Psoas muscle (tissue), 8 donors: ENCODE data around the gene NDUFS8. TPM values are rescaled to one million over a fixed set of nuclear protein-coding genes. Genes with fewer than 3 reads are reported as not detected.

Experiments
- ATAC-seq, 4 donors: fragments of 200-7000 bp; cut with Tn5 transposase; one replicate each; pipeline ENCODE4 v1.9.1; 2020; ENCODE audit warnings: moderate library complexity in 3 of 4, mild to moderate bottlenecking in 2 of 4
- DNase-seq, 2 donors: peaks; one replicate each; pipeline ENCODE4 v3.0.0-alpha.2; 2020
- H3K27ac ChIP-seq: fragments of 200-600 bp; one replicate; pipeline ENCODE4 v1.8.0; 2022
- H3K27me3 ChIP-seq, 3 donors: fragments of 200-600 bp in 1 of 3; one replicate each; pipeline versions ENCODE4 v1.6.1 to v1.8.0; 2013 to 2022; ENCODE audit warnings: low read length in 2 of 3, mild to moderate bottlenecking in 2 of 3, moderate library complexity in 1 of 3; ENCODE audit not compliant: insufficient read depth in 3 of 3
- H3K36me3 ChIP-seq, 2 donors: fragments of 200-600 bp in 1 of 2; one replicate each; pipeline versions ENCODE4 v1.6.1 to v1.8.0; 2013 to 2022; ENCODE audit warnings: low read depth in 1 of 2, mild to moderate bottlenecking in 1 of 2, moderate library complexity in 1 of 2; ENCODE audit not compliant: insufficient read depth in 1 of 2
- H3K4me1 ChIP-seq: fragments of 200-600 bp; one replicate; pipeline ENCODE4 v1.8.0; 2022
- H3K4me3 ChIP-seq: fragments of 200-600 bp; one replicate; pipeline ENCODE4 v1.8.0; 2022; ENCODE audit warnings: mild to moderate bottlenecking
- H3K9me3 ChIP-seq: fragments of 200-600 bp; one replicate; pipeline ENCODE4 v1.8.0; 2022
- CTCF ChIP-seq: fragments of 200-600 bp; IDR thresholded peaks from one replicate; pipeline ENCODE4 v1.8.0; 2022; ENCODE audit warnings: antibody characterized with exemption
- WGBS, 3 donors: extraction: QIAGEN DNeasy Blood & Tissue Kit; methylation state at CpG; one replicate each; pipeline versions ENCODE4 v1.1.6 to v1.1.7; 2013; 5-methylcytosine and 5-hydroxymethylcytosine counted together
- intact Hi-C, 2 donors: fragments of 100-400 bp; cut with DNase I; formaldehyde crosslinking; loops; one replicate each; pipeline versions ENCODE4 v1.11.0 to v1.14.2; 2022
- polyA plus RNA-seq, 3 donors: library from polyadenylated mRNA; stranded (reverse); fragments of 200-250 nt; gene quantifications; one replicate each; pipeline ENCODE4 v1.2.3, GENCODE V29; 2013
- total RNA-seq, 4 donors: library from RNA; stranded (reverse); fragmentation: NEBNext Ultra II Directional in 2 of 4; extraction: Animal tissue kit (Norgen Biotek cat#: 25700) in 2 of 4; gene quantifications; one replicate each; pipeline versions ENCODE4 v1.2.1 to v1.2.4, GENCODE V29; 2021 to 2023
- donor health status: healthy with polysubstance abuse.
- donor health status: DM: no; HTN: no; CAD: no; lungs with moderate emphysema.
- donor health status: Bipolar disorder and iron deficiency.
- donor health status: healthy.
- donor health status: DM: yes; HTN: yes; CAD: no.
- donor health status: DM: no; HTN: no; CAD: no.
- donor health status: DM: no; HTN: no; CAD: no.
- donor health status: DM: yes; HTN: yes; CAD: no.

Gene NDUFS8
- total and polyA plus RNA-seq, 7 donors = 193 to 390 (median 257) TPM

GRCh38 chr11:68013611-68014156 is 16.8 kb upstream of the NDUFS8 start:
- H3K36me3 ChIP-seq = no peaks in the 10 kb centered on the region
- no peak for DNase-seq
- H3K4me3 ChIP-seq = no peak overlapping the region
- H3K27ac ChIP-seq = no peak overlapping the region
- no peak for TF ChIP-seq CTCF
- no peaks in the 10 kb centered on the region for H3K9me3 ChIP-seq
- ATAC-seq = no peak
- WGBS, 3 donors = 82 to 89% (median 87%) methylated on average over 13 to 14 of the region's 14 CpGs
- intact Hi-C loops = no loop called here
- peaks cover 16% of the 10 kb centered on the region for H3K4me1 ChIP-seq
- no peaks in the 10 kb centered on the region for H3K27me3 ChIP-seq

- 38 to 43% (median 39%) methylated on average over 16 of the region's 16 CpGs for WGBS, 3 donors
- no peaks in the 10 kb centered on the region for H3K27me3 ChIP-seq
- TF ChIP-seq CTCF = no peak
- intact Hi-C loops = no loop called here
- no peak overlapping the region for H3K4me3 ChIP-seq
- H3K27ac ChIP-seq = no peak overlapping the region
- peaks cover 16% of the 10 kb centered on the region for H3K4me1 ChIP-seq
- H3K36me3 ChIP-seq = no peaks in the 10 kb centered on the region
- DNase-seq = peak in 1 of 2 donors; percentile 63
- no peak for ATAC-seq
- no peaks in the 10 kb centered on the region for H3K9me3 ChIP-seq
These were observed 16.1 kb upstream of the NDUFS8 start for GRCh38 chr11:68014157-68014946.

- 86 to 92% (median 88%) methylated on average over 17 to 19 of the region's 19 CpGs for WGBS, 3 donors
- Histone ChIP-seq H3K9me3 (no peaks in the 10 kb centered on the region), H3K36me3 (no peaks in the 10 kb centered on the region), H3K27me3 (no peaks in the 10 kb centered on the region), H3K27ac (no peak overlapping the region), H3K4me3 (no peak overlapping the region), H3K4me1 (peaks cover 11% of the 10 kb centered on the region)
- intact Hi-C loops = no loop called here
- no peak for TF ChIP-seq CTCF
- ATAC-seq (no peak), DNase-seq (no peak)
These were observed 15.5 kb upstream of the NDUFS8 start for GRCh38 chr11:68014947-68015447.

GRCh38 chr11:68015467-68015866 is 15.0 kb upstream of the NDUFS8 start:
- intact Hi-C loops = no loop called here

More at GRCh38 chr11:68015467-68015866, 15.0 kb upstream of the NDUFS8 start:
- H3K27ac ChIP-seq = no peak overlapping the region
- 97 to 100% (median 98%) methylated on average over 8 of the region's 8 CpGs for WGBS, 3 donors
- DNase-seq = no peak
- TF ChIP-seq CTCF = no peak
- H3K36me3 ChIP-seq = no peaks in the 10 kb centered on the region
- H3K4me3 ChIP-seq = no peak overlapping the region
- no peak for ATAC-seq
- H3K4me1 ChIP-seq = peaks cover 6% of the 10 kb centered on the region
- H3K27me3 ChIP-seq = no peaks in the 10 kb centered on the region
- H3K9me3 ChIP-seq = no peaks in the 10 kb centered on the region
